Lung microvascular endothelial cell (primary cell): ENCODE results near the gene TEN1. TPM values are rescaled to one million over a fixed set of nuclear protein-coding genes. Genes with fewer than 3 reads are reported as not detected.

ENCODE experiments used
- total RNA-seq: library from RNA; depleted of rRNA; stranded (reverse); fragments of >200 nt; gene quantifications from 2 replicates; pipeline ENCODE4 v1.2.1, GENCODE V29; 2014

TEN1 gene
- total RNA-seq, 1 donor from 2014 or later: 16.1 TPM

Other genes with a start within 250 kb of the TEN1 start
- 101 TPM in 2 replicates for gene GALK1, start 214.0 kb upstream of the TEN1 start, total RNA-seq
- 5.2 and 9.1 TPM in 2 replicates for gene UNK, start 194.4 kb upstream of the TEN1 start, total RNA-seq
- 3.8 and 5.2 TPM in 2 replicates for gene UNC13D, start 134.8 kb upstream of the TEN1 start, total RNA-seq
- 19.4 and 24.4 TPM in 2 replicates for gene WBP2, start 123.9 kb upstream of the TEN1 start, total RNA-seq
- 42.7 and 56.9 TPM in 2 replicates for gene TRIM47, start 100.7 kb upstream of the TEN1 start, total RNA-seq
- gene TRIM65, start 82.3 kb upstream of the TEN1 start, total RNA-seq: 16.3 and 17.7 TPM in 2 replicates
- gene MRPL38, start 74.4 kb upstream of the TEN1 start, total RNA-seq: 26.8 and 28.2 TPM in 2 replicates
- 3.1 and 3.8 TPM in 2 replicates for gene FBF1, start 38.2 kb upstream of the TEN1 start, total RNA-seq
- gene ACOX1, start 74 bp upstream of the TEN1 start, total RNA-seq: 35.7 and 50.2 TPM in 2 replicates
- 0.22 and 0.79 TPM in 2 replicates for gene CDK3, start 21.6 kb downstream of the TEN1 start, total RNA-seq
- not detected in 2 replicates for gene EVPL, start 48.1 kb downstream of the TEN1 start, total RNA-seq
- gene SRP68, start 93.3 kb downstream of the TEN1 start, total RNA-seq: 20.0 and 21.4 TPM in 2 replicates
- under 0.01 and 0.20 TPM in 2 replicates for gene GALR2, start 95.5 kb downstream of the TEN1 start, total RNA-seq
- not detected in 2 replicates for gene ZACN, start 99.9 kb downstream of the TEN1 start, total RNA-seq
- 55.4 and 74.0 TPM in 2 replicates for gene EXOC7, start 124.5 kb downstream of the TEN1 start, total RNA-seq
- gene FOXJ1, start 162.0 kb downstream of the TEN1 start, total RNA-seq: not detected in 2 replicates